PFSK-1 (cell line): ENCODE measurements around the gene PPM1H.

Experiments
- FOXP2 ChIP-seq: optimal IDR thresholded peaks from 2 replicates; pipeline ENCODE3; 2011; ENCODE audit warnings: borderline replicate concordance, control low read depth, inconsistent platforms; ENCODE audit not compliant: insufficient read depth; ENCODE audit errors: extremely low read length, extremely low read depth
- POLR2AphosphoS5 ChIP-seq: IDR thresholded peaks from 2 replicates; pipeline ENCODE4 v1.6.1; 2012; ENCODE audit warnings: low read depth, mild to moderate bottlenecking, control low read depth, low read length, moderate library complexity
- SIN3A ChIP-seq: IDR thresholded peaks from 2 replicates; pipeline ENCODE4 v1.6.1; 2012; ENCODE audit warnings: mild to moderate bottlenecking, low read length, moderate library complexity, borderline replicate concordance; ENCODE audit not compliant: insufficient read depth
- TAF1 ChIP-seq: IDR thresholded peaks from 2 replicates; pipeline ENCODE4 v1.6.1; 2012; ENCODE audit warnings: low read length, control low read depth, borderline replicate concordance; ENCODE audit not compliant: insufficient read depth
- TF ChIP-seq, protein P1 (sequence below), 2 experiments: IDR thresholded peaks; 2 replicates each; pipeline versions ENCODE4 v1.6.1 to v1.8.0; 2011 to 2012; ENCODE audit warnings: low read depth in 2 of 2, low read length in 2 of 2, control low read depth in 1 of 2, inconsistent platforms in 1 of 2, mild to moderate bottlenecking in 1 of 2, moderate library complexity in 1 of 2; ENCODE audit not compliant: insufficient read depth in 1 of 2

Gene PPM1H

GRCh38 chr12:62963486-62964041 is 28.6 kb upstream of the PPM1H start:
- TF ChIP-seq TAF1, result no peak

GRCh38 chr12:62960324-62960723 is 25.4 kb upstream of the PPM1H start:
- TF ChIP-seq, protein P1, sequence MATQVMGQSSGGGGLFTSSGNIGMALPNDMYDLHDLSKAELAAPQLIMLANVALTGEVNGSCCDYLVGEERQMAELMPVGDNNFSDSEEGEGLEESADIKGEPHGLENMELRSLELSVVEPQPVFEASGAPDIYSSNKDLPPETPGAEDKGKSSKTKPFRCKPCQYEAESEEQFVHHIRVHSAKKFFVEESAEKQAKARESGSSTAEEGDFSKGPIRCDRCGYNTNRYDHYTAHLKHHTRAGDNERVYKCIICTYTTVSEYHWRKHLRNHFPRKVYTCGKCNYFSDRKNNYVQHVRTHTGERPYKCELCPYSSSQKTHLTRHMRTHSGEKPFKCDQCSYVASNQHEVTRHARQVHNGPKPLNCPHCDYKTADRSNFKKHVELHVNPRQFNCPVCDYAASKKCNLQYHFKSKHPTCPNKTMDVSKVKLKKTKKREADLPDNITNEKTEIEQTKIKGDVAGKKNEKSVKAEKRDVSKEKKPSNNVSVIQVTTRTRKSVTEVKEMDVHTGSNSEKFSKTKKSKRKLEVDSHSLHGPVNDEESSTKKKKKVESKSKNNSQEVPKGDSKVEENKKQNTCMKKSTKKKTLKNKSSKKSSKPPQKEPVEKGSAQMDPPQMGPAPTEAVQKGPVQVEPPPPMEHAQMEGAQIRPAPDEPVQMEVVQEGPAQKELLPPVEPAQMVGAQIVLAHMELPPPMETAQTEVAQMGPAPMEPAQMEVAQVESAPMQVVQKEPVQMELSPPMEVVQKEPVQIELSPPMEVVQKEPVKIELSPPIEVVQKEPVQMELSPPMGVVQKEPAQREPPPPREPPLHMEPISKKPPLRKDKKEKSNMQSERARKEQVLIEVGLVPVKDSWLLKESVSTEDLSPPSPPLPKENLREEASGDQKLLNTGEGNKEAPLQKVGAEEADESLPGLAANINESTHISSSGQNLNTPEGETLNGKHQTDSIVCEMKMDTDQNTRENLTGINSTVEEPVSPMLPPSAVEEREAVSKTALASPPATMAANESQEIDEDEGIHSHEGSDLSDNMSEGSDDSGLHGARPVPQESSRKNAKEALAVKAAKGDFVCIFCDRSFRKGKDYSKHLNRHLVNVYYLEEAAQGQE (IDR thresholded peaks at IDR 0.05; ENCODE audit: insufficient read depth in 1 of 2, low read depth in 2 of 2, low read length in 2 of 2), result no peak
- no peak for TF ChIP-seq SIN3A
- TF ChIP-seq FOXP2, result no peak

DNA sequence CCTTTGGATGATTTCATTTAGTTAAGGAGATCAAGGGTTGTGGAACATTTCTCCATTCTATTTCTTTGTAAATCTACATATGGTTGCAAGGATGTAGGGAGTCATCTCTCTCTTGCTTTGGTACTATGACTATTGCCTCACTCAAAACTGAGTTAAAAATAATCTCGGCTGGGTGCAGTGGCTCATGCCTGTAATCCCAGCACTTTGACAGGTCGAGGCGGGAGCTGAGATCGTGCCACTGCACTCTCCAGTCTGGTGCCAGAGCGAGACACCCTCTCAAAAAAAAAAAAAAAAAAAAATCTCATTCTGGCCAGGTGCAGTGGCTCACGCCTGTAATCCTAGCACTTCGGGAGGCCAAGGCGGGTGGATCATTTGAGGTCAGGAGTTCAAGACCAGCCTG is 24.8 kb upstream of the PPM1H start:
- TF ChIP-seq SIN3A (no peak), POLR2AphosphoS5 (no peak), FOXP2 (no peak)

GRCh38 chr12:62957233-62957953 is 22.4 kb upstream of the PPM1H start:
- no peak for TF ChIP-seq POLR2AphosphoS5
- TF ChIP-seq SIN3A, result no peak
- TF ChIP-seq, protein P1 (IDR thresholded peaks at IDR 0.05; ENCODE audit: insufficient read depth in 1 of 2, low read depth in 2 of 2, low read length in 2 of 2), result no peak
- TF ChIP-seq FOXP2, result no peak
- TF ChIP-seq TAF1, result no peak

DNA sequence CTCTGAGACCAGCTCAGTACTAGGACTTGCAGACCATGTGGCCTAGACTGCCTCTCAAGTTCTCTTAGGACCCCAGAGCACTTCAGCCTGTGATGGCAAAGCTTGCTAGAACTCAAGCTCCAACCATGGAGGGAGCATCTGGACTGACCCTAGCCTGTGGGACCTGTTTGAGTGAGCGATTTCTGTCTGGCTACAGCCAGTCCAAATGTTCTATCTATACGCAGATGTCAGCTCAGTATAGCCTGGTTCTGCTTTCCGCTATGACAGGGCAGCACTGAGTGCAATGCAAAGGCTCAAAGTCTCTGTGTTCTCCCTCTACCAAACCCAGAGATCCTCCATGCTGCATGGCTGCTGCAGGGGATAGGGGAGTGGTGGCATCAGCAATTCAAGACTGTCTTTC is 20.7 kb upstream of the PPM1H start:
- TF ChIP-seq TAF1 (no peak), FOXP2 (no peak), SIN3A (no peak), POLR2AphosphoS5 (no peak)
- TF ChIP-seq, protein P1 (IDR thresholded peaks at IDR 0.05; ENCODE audit: insufficient read depth in 1 of 2, low read depth in 2 of 2, low read length in 2 of 2), result no peak

DNA sequence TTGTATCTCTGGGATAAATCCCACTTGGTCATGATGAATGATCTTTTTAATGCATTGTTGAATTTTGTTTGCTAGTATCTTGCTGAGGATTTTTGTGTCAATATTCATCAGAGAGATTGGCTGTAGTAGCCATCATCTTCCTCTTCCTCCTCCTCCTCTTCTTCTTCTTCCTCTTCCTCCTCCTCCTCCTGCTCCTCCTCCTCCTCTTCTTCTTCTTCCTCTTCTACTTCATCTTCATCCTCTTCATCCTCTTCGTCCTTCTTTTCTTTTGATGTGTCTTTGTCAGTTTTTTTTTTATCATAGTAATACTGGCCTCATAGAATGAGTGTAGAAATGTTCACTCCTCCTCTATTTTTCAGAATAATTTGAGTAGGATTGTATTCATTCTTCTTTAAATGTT is 15.4 kb upstream of the PPM1H start:
- TF ChIP-seq SIN3A (no peak), TAF1 (no peak), POLR2AphosphoS5 (no peak), FOXP2 (no peak)
- TF ChIP-seq, protein P1 (IDR thresholded peaks at IDR 0.05; ENCODE audit: insufficient read depth in 1 of 2, low read depth in 2 of 2, low read length in 2 of 2), result no peak
